Lower lobe of right lung (tissue), 2 donors: ENCODE measurements around the gene LAGE3. TPM values are rescaled to one million over a fixed set of nuclear protein-coding genes. Genes with fewer than 3 reads are reported as not detected.
A peak's percentile ranks its signal among the peaks of the same experiment; 100 is the strongest.

Source experiments
- ATAC-seq, 2 donors: fragments of 200-7000 bp; cut with Tn5 transposase; one replicate each; pipeline ENCODE4 v1.9.1; 2020 to 2022; ENCODE audit warnings: mild to moderate bottlenecking in 2 of 2, moderate library complexity in 2 of 2
- DNase-seq: peaks from one replicate; pipeline ENCODE4 v3.0.0-alpha.2; 2020
- H3K27ac ChIP-seq: fragments of 200-600 bp; one replicate; pipeline ENCODE4 v1.8.0; 2022
- H3K27me3 ChIP-seq: fragments of 200-600 bp; one replicate; pipeline ENCODE4 v1.8.0; 2022; ENCODE audit warnings: low read depth
- H3K36me3 ChIP-seq: fragments of 200-600 bp; one replicate; pipeline ENCODE4 v1.8.0; 2022; ENCODE audit warnings: mild to moderate bottlenecking
- H3K4me1 ChIP-seq: fragments of 200-600 bp; one replicate; pipeline ENCODE4 v1.8.0; 2022
- H3K4me3 ChIP-seq: fragments of 200-600 bp; one replicate; pipeline ENCODE4 v1.8.0; 2022; ENCODE audit warnings: mild to moderate bottlenecking
- H3K9me3 ChIP-seq: fragments of 200-600 bp; one replicate; pipeline ENCODE4 v1.8.0; 2022
- CTCF ChIP-seq: fragments of 200-600 bp; IDR thresholded peaks from one replicate; pipeline ENCODE4 v1.8.0; 2022; ENCODE audit warnings: antibody characterized with exemption, mild to moderate bottlenecking
- intact Hi-C: fragments of 100-400 bp; cut with DNase I; formaldehyde crosslinking; loops from one replicate; pipeline ENCODE4 v1.11.0; 2022
- total RNA-seq: library from RNA; stranded (reverse); fragmentation: NEBNext Ultra II Directional; extraction: Animal tissue kit (Norgen Biotek cat#: 25700); gene quantifications from one replicate; pipeline ENCODE4 v1.2.1, GENCODE V29; 2021
- donor health status: DM: no; HTN: yes; CAD: no; lungs with severe emphysema.

The LAGE3 gene
- total RNA-seq, 1 donor from 2014 or later: 20.4 TPM

GRCh38 chrX:154464806-154465365 is 14.2 kb downstream of the LAGE3 start:
- Histone ChIP-seq H3K4me1 (no peaks in the 10 kb centered on the region), H3K36me3 (peaks cover 60% of the 10 kb centered on the region), H3K4me3 (no peak overlapping the region), H3K27me3 (no peaks in the 10 kb centered on the region), H3K27ac (no peak overlapping the region), H3K9me3 (no peaks in the 10 kb centered on the region)
- DNase-seq: no peak
- TF ChIP-seq CTCF: no peak
- intact Hi-C loops: no loop called here
- no peak for ATAC-seq

- no peak for TF ChIP-seq CTCF
- no peaks in the 10 kb centered on the region for H3K27me3 ChIP-seq
- no peak overlapping the region for H3K27ac ChIP-seq
- no peaks in the 10 kb centered on the region for H3K9me3 ChIP-seq
- ATAC-seq (no peak), DNase-seq (no peak)
- no peaks in the 10 kb centered on the region for H3K4me1 ChIP-seq
- peaks cover 50% of the 10 kb centered on the region for H3K36me3 ChIP-seq
- no peak overlapping the region for H3K4me3 ChIP-seq
- intact Hi-C loops: no loop called here
These were observed 15.4 kb downstream of the LAGE3 start for GRCh38 chrX:154463611-154464220.

GRCh38 chrX:154462396-154462795 is 16.7 kb downstream of the LAGE3 start:
- no peak for ATAC-seq
- H3K9me3 ChIP-seq: no peaks in the 10 kb centered on the region
- no peak overlapping the region for H3K27ac ChIP-seq
- H3K27me3 ChIP-seq: no peaks in the 10 kb centered on the region
- no peak for DNase-seq
- intact Hi-C loops: no loop called here
- H3K4me1 ChIP-seq: no peaks in the 10 kb centered on the region
- H3K36me3 ChIP-seq: peaks cover 37% of the 10 kb centered on the region
- no peak for TF ChIP-seq CTCF
- H3K4me3 ChIP-seq: no peak overlapping the region

- Histone ChIP-seq H3K4me3 (no peak overlapping the region), H3K36me3 (peaks cover 24% of the 10 kb centered on the region), H3K27me3 (no peaks in the 10 kb centered on the region), H3K27ac (no peak overlapping the region), H3K4me1 (no peaks in the 10 kb centered on the region), H3K9me3 (no peaks in the 10 kb centered on the region)
- DNase-seq: no peak
- no peak for TF ChIP-seq CTCF
- ATAC-seq: no peak
- intact Hi-C loops: no loop called here
These were observed 18.8 kb downstream of the LAGE3 start for GRCh38 chrX:154460326-154460725.

- TF ChIP-seq CTCF: no peak
- Histone ChIP-seq H3K36me3 (peaks cover 23% of the 10 kb centered on the region), H3K9me3 (no peaks in the 10 kb centered on the region), H3K4me1 (no peaks in the 10 kb centered on the region), H3K27ac (no peak overlapping the region), H3K4me3 (peak overlapping the region; percentile 68), H3K27me3 (no peaks in the 10 kb centered on the region)
- DNase-seq: no peak
- intact Hi-C loops: no loop called here
- ATAC-seq: no peak
These were observed 19.2 kb downstream of the LAGE3 start for GRCh38 chrX:154459832-154460231.
